Measurements from ENCODE around the gene NUP153. TPM values are rescaled to one million over a fixed set of nuclear protein-coding genes. Genes with fewer than 3 reads are reported as not detected.

Gene NUP153
- total RNA-seq, 1 experiment from 2014 or later, result 67.0 TPM

- TF ChIP-seq FOXK1 (CRISPR knock-in tag; IDR thresholded peaks at IDR 0.05), result no peak
- no peak for TF ChIP-seq NR3C1 (CRISPR knock-in tag; conservative IDR thresholded peaks at IDR 0.05; ENCODE audit: low read depth)
- no peak for TF ChIP-seq ZNF232 (CRISPR knock-in tag; IDR thresholded peaks at IDR 0.05)
- no peak for TF ChIP-seq SOX15 (CRISPR knock-in tag; IDR thresholded peaks at IDR 0.05)
- no peak for TF ChIP-seq JAZF1 (CRISPR knock-in tag; IDR thresholded peaks at IDR 0.05)
- TF ChIP-seq ZBTB21 (CRISPR knock-in tag; IDR thresholded peaks at IDR 0.05; ENCODE audit: borderline replicate concordance), result no peak
Measured at GRCh38 chr6:17612048-17612447, 94.7 kb downstream of the NUP153 start (continued).

- no peaks in the 10 kb centered on the region for H3K4me1 Mint-ChIP-seq
- H3K27ac Mint-ChIP-seq, result no peak overlapping the region
- no peak for ATAC-seq
- H3K9me3 Mint-ChIP-seq, result no peaks in the 10 kb centered on the region
- no peak for DNase-seq (ENCODE audit: low spot score)
- no peaks in the 10 kb centered on the region for H3K27me3 Mint-ChIP-seq (ENCODE audit: low read depth)
- TF ChIP-seq E2F4 (CRISPR knock-in tag; IDR thresholded peaks at IDR 0.05; ENCODE audit: borderline replicate concordance, low read depth) (no peak), MAX (CRISPR knock-in tag; IDR thresholded peaks at IDR 0.05) (no peak), ZNF232 (CRISPR knock-in tag; IDR thresholded peaks at IDR 0.05) (no peak), ATF2 (CRISPR knock-in tag; IDR thresholded peaks at IDR 0.05; ENCODE audit: borderline replicate concordance, low read depth) (no peak), USF1 (CRISPR knock-in tag; IDR thresholded peaks at IDR 0.05) (no peak), ZNF263 (CRISPR knock-in tag; IDR thresholded peaks at IDR 0.05; ENCODE audit: low read depth) (no peak), MXD4 (CRISPR knock-in tag; IDR thresholded peaks at IDR 0.05; ENCODE audit: borderline replicate concordance) (no peak), TEAD4 (CRISPR knock-in tag; IDR thresholded peaks at IDR 0.05) (no peak), CBFB (CRISPR knock-in tag; IDR thresholded peaks at IDR 0.05; ENCODE audit: low read depth) (no peak), GTF2I (CRISPR knock-in tag; conservative IDR thresholded peaks at IDR 0.05) (no peak), JAZF1 (CRISPR knock-in tag; IDR thresholded peaks at IDR 0.05) (no peak), ZNF281 (CRISPR knock-in tag; IDR thresholded peaks at IDR 0.05) (no peak), FOXK1 (CRISPR knock-in tag; IDR thresholded peaks at IDR 0.05) (no peak)
- no peak overlapping the region for H3K4me3 Mint-ChIP-seq
- CTCF ChIA-PET, result interaction anchor here (0.6 to 1.5 kb wide), 2 partner anchors 11 to 848 kb away, joined by 3 to 4 read pairs; partner anchors contain the start of gene FAM8A1
- POLR2A ChIA-PET, result no interaction called here
- peaks cover 18% of the 10 kb centered on the region for H3K36me3 Mint-ChIP-seq
Measured at GRCh38 chr6:17610835-17611234, 95.9 kb downstream of the NUP153 start.

GRCh38 chr6:17606606-17607005, 100.1 kb downstream of the NUP153 start:
- no peaks in the 10 kb centered on the region for H3K27me3 Mint-ChIP-seq (ENCODE audit: low read depth)
- H3K27ac Mint-ChIP-seq, result no peak overlapping the region
- CTCF ChIA-PET, result no interaction called here
- no peaks in the 10 kb centered on the region for H3K4me1 Mint-ChIP-seq
- POLR2A ChIA-PET, result no interaction called here
- no peaks in the 10 kb centered on the region for H3K9me3 Mint-ChIP-seq
- H3K36me3 Mint-ChIP-seq, result peaks cover 13% of the 10 kb centered on the region
- ATAC-seq (no peak), DNase-seq (ENCODE audit: low spot score) (no peak)
- no peak overlapping the region for H3K4me3 Mint-ChIP-seq
- no peak for TF ChIP-seq RORB (CRISPR knock-in tag; IDR thresholded peaks at IDR 0.05)
- no peak for TF ChIP-seq MLX (CRISPR knock-in tag; IDR thresholded peaks at IDR 0.05)

Measured in WTC11 (cell line).